Measurements from ENCODE around the gene ATP8A2. TPM values are rescaled to one million over a fixed set of nuclear protein-coding genes. Genes with fewer than 3 reads are reported as not detected.

The ATP8A2 gene
- total RNA-seq, 1 donor from 2014 or later = 4.2 TPM

DNA sequence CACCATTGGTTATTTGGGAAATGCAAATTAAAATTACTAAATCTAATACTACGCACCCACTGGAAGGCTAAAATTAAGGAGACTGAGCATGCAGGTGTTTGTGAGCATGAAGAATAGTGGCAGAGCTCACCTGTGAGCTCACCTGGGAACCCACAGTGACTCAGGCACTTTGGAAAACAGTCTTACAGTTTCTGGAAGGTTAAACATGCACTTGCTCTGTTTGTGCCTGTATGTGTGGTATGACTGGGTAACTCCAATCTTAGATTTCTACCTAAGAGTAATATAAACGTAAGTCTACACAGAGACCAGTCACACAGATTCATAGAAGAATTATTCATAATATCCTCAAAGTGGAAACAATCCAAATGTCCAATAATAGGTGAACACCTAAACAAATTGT, 318.8 kb downstream of the ATP8A2 start:
- Histone ChIP-seq H3K79me2 (ENCODE audit: low read depth) (no peaks in the 10 kb centered on the region), H3K4me1 (peaks cover 14% of the 10 kb centered on the region), H3K27ac (no peak overlapping the region), H3K9me3 (ENCODE audit: low read depth) (no peaks in the 10 kb centered on the region), H3K36me3 (no peaks in the 10 kb centered on the region), H2AFZ (replicated peaks) (no peak overlapping the region), H3K4me3 (no peak overlapping the region), H3K27me3 (no peaks in the 10 kb centered on the region), H3K4me2 (no peak overlapping the region), H3F3A (ENCODE audit: low read depth) (no peaks in the 10 kb centered on the region), H3K9ac (no peak overlapping the region), H4K20me1 (ENCODE audit: low read depth) (no peaks in the 10 kb centered on the region)
- H3K4me1 Mint-ChIP-seq = peaks cover 9% of the 10 kb centered on the region
- TF ChIP-seq EZH2 (IDR thresholded peaks at IDR 0.05) = no peak
- no peak for TF ChIP-seq EZH2phosphoT487 (IDR thresholded peaks at IDR 0.05)
- no peak for TF ChIP-seq CTCF (IDR thresholded peaks at IDR 0.05)
- no peak overlapping the region for H3K27ac Mint-ChIP-seq
- no peak for DNase-seq (ENCODE audit: low spot score)
- no peaks in the 10 kb centered on the region for H3K9me3 Mint-ChIP-seq
- no peak overlapping the region for H3K4me3 Mint-ChIP-seq
- peaks cover 2% of the 10 kb centered on the region for H3K27me3 Mint-ChIP-seq (ENCODE audit: insufficient read depth, low read depth)
- no peaks in the 10 kb centered on the region for H3K36me3 Mint-ChIP-seq

DNA sequence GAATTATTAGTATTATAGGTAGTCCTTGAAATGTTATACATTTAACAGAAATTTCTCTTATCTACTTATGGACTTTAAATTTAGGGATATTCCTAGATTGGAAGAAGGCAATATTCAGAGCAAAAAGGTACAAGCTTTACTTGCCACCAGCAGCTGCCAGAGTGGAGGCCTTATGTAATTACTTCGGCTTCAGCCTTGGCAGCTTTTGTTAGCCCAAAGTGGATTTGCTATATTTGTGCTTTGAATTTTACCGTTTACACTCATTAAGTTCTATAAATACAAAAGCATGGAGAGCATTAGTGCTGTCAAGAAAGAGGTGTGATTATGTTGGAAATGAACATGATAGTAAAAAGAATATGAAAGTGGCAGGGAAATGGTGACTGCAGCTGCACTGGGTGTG, 319.9 kb downstream of the ATP8A2 start:
- no peaks in the 10 kb centered on the region for H3F3A ChIP-seq (ENCODE audit: low read depth)
- H3K4me2 ChIP-seq = peak overlapping the region; percentile 4
- H3K36me3 Mint-ChIP-seq = no peaks in the 10 kb centered on the region
- peaks cover 14% of the 10 kb centered on the region for H3K4me1 ChIP-seq
- H3K9me3 Mint-ChIP-seq = no peaks in the 10 kb centered on the region
- no peak overlapping the region for H3K27ac ChIP-seq
- H3K4me1 Mint-ChIP-seq = peaks cover 9% of the 10 kb centered on the region
- no peak overlapping the region for H3K27ac Mint-ChIP-seq
- no peaks in the 10 kb centered on the region for H3K79me2 ChIP-seq (ENCODE audit: low read depth)
- DNase-seq (ENCODE audit: low spot score) = no peak
- H2AFZ ChIP-seq (replicated peaks) = peak overlapping the region; percentile 45
- H3K4me3 ChIP-seq = no peak overlapping the region
- no peaks in the 10 kb centered on the region for H3K27me3 ChIP-seq
- H3K9me3 ChIP-seq (ENCODE audit: low read depth) = no peaks in the 10 kb centered on the region
- H3K36me3 ChIP-seq = no peaks in the 10 kb centered on the region
- peak overlapping the region; percentile 4 for H3K4me3 Mint-ChIP-seq
- H4K20me1 ChIP-seq (ENCODE audit: low read depth) = no peaks in the 10 kb centered on the region
- H3K9ac ChIP-seq = no peak overlapping the region
- peaks cover 2% of the 10 kb centered on the region for H3K27me3 Mint-ChIP-seq (ENCODE audit: insufficient read depth, low read depth)
- no peak for TF ChIP-seq EZH2 (IDR thresholded peaks at IDR 0.05)
- TF ChIP-seq EZH2phosphoT487 (IDR thresholded peaks at IDR 0.05) = no peak
- TF ChIP-seq CTCF (IDR thresholded peaks at IDR 0.05) = no peak

GRCh38 chr13:25692099-25692498, 320.3 kb downstream of the ATP8A2 start:
- TF ChIP-seq EZH2phosphoT487 (IDR thresholded peaks at IDR 0.05) (no peak), CTCF (IDR thresholded peaks at IDR 0.05) (no peak), EZH2 (IDR thresholded peaks at IDR 0.05) (no peak)
- H3K4me3 Mint-ChIP-seq = no peak overlapping the region
- no peaks in the 10 kb centered on the region for H3K36me3 Mint-ChIP-seq
- H3K79me2 ChIP-seq (ENCODE audit: low read depth) = no peaks in the 10 kb centered on the region
- DNase-seq (ENCODE audit: low spot score) = peak; percentile 45
- no peaks in the 10 kb centered on the region for H4K20me1 ChIP-seq (ENCODE audit: low read depth)
- peak overlapping the region; percentile 4 for H3K4me2 ChIP-seq
- H3K27me3 ChIP-seq = no peaks in the 10 kb centered on the region
- H3K4me1 Mint-ChIP-seq = peaks cover 9% of the 10 kb centered on the region
- H3F3A ChIP-seq (ENCODE audit: low read depth) = no peaks in the 10 kb centered on the region
- no peaks in the 10 kb centered on the region for H3K9me3 ChIP-seq (ENCODE audit: low read depth)
- H3K9me3 Mint-ChIP-seq = no peaks in the 10 kb centered on the region
- H3K36me3 ChIP-seq = no peaks in the 10 kb centered on the region
- peak overlapping the region; percentile 3 for H3K27ac ChIP-seq
- H3K27ac Mint-ChIP-seq = no peak overlapping the region
- peak overlapping the region; percentile 45 for H2AFZ ChIP-seq (replicated peaks)
- no peak overlapping the region for H3K4me3 ChIP-seq
- H3K9ac ChIP-seq = no peak overlapping the region
- H3K27me3 Mint-ChIP-seq (ENCODE audit: insufficient read depth, low read depth) = peaks cover 2% of the 10 kb centered on the region
- H3K4me1 ChIP-seq = peaks cover 14% of the 10 kb centered on the region

Data from neural progenitor cell (in vitro differentiated cells).